Urinary bladder (tissue), 4 donors: ENCODE measurements around the gene ESPN. TPM values are rescaled to one million over a fixed set of nuclear protein-coding genes. Genes with fewer than 3 reads are reported as not detected.

Source experiments
- DNase-seq: peaks from one replicate; pipeline ENCODE4 v3.0.0-alpha.2; 2015; ENCODE audit errors: extremely low spot score
- H3K27ac ChIP-seq: one replicate; pipeline ENCODE4 v1.5.1; 2013; ENCODE audit warnings: low read depth, mild to moderate bottlenecking, moderate library complexity
- H3K36me3 ChIP-seq: one replicate; pipeline ENCODE4 v1.6.1; 2013; ENCODE audit warnings: mild to moderate bottlenecking, moderate library complexity; ENCODE audit not compliant: insufficient read depth
- H3K4me1 ChIP-seq: one replicate; pipeline ENCODE4 v1.6.1; 2013; ENCODE audit warnings: mild to moderate bottlenecking, moderate library complexity; ENCODE audit not compliant: insufficient read depth
- H3K4me3 ChIP-seq: one replicate; pipeline ENCODE4 v1.5.1; 2013; ENCODE audit warnings: low read depth, low read length
- WGBS: extraction: QIAGEN DNeasy Blood & Tissue Kit; methylation state at CpG from one replicate; pipeline ENCODE4 v1.1.7; 2013; 5-methylcytosine and 5-hydroxymethylcytosine counted together
- polyA plus RNA-seq: library from polyadenylated mRNA; stranded (reverse); fragments of 200-250 nt; gene quantifications from one replicate; pipeline ENCODE4 v1.2.3, GENCODE V29; 2013
- total RNA-seq: library from RNA; depleted of rRNA; stranded (reverse); fragments of >200 nt; gene quantifications from one replicate; pipeline ENCODE4 v1.2.3, GENCODE V29; 2014
- donor health status: healthy with polysubstance abuse.
- donor health status: healthy.

ESPN gene
- total and polyA plus RNA-seq, 2 donors, result 0.53 to 0.58 TPM

DNA sequence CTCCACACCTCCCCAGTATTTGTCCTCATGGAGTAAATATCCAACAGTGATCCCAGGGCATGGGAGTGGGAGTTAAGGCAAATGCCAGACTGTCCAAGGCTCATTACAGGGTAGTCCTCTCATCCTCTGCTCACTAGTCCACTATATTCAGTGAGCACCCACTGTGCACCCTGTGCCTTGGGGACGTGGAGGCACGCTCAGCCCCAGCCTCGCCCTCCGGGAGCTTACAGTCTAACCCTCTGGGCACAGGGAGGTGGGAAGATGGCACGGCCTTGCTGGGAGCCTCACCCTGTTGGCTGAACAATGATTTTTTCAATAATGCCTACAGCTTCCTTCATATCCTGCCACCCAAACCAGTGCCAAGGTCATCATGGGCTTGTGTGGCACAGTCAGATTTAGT lies 7.7 kb upstream of the ESPN start:
- WGBS, result 90% methylated on average over 5 of the region's 5 CpGs
- Histone ChIP-seq H3K27ac (no peak overlapping the region), H3K36me3 (no peaks in the 10 kb centered on the region), H3K4me3 (no peak overlapping the region), H3K4me1 (no peaks in the 10 kb centered on the region)
- no peak for DNase-seq

- Histone ChIP-seq H3K36me3 (no peaks in the 10 kb centered on the region), H3K4me1 (no peaks in the 10 kb centered on the region), H3K27ac (no peak overlapping the region), H3K4me3 (no peak overlapping the region)
- 62% methylated on average over 8 of the region's 8 CpGs for WGBS
- no peak for DNase-seq
These were observed 6.5 kb upstream of the ESPN start for GRCh38 chr1:6417961-6418667.

GRCh38 chr1:6418668-6419396 lies 5.7 kb upstream of the ESPN start:
- H3K27ac ChIP-seq, result no peak overlapping the region
- no peak for DNase-seq
- no peaks in the 10 kb centered on the region for H3K4me1 ChIP-seq
- 10% methylated on average over 69 of the region's 69 CpGs for WGBS
- H3K36me3 ChIP-seq, result no peaks in the 10 kb centered on the region
- peak overlapping the region; percentile 35 for H3K4me3 ChIP-seq

DNA sequence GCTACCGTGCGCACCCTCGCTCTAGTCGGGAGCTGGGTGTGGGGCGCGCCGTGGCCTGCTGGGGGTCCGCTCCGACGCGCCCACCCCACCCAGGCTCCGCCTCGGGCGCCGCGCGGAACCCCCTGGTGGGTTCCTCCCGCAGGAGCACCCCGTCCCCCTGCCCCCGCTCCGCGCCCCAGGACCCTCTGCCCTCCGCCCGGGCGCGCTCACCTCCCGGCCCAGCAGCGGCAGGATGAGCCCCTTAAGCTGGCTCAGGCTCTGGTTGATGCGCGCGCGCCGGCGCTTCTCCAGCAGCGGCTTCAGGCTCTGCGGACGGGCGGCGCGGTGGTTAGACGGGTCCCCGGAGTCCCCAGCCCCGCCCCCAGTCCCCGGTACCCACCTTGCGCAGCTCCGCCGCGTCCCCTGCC lies 5.2 kb upstream of the ESPN start:
- no peaks in the 10 kb centered on the region for H3K4me1 ChIP-seq
- no peak overlapping the region for H3K27ac ChIP-seq
- DNase-seq, result no peak
- WGBS, result 2% methylated on average over 48 of the region's 48 CpGs
- peak overlapping the region; percentile 35 for H3K4me3 ChIP-seq
- H3K36me3 ChIP-seq, result no peaks in the 10 kb centered on the region

DNA sequence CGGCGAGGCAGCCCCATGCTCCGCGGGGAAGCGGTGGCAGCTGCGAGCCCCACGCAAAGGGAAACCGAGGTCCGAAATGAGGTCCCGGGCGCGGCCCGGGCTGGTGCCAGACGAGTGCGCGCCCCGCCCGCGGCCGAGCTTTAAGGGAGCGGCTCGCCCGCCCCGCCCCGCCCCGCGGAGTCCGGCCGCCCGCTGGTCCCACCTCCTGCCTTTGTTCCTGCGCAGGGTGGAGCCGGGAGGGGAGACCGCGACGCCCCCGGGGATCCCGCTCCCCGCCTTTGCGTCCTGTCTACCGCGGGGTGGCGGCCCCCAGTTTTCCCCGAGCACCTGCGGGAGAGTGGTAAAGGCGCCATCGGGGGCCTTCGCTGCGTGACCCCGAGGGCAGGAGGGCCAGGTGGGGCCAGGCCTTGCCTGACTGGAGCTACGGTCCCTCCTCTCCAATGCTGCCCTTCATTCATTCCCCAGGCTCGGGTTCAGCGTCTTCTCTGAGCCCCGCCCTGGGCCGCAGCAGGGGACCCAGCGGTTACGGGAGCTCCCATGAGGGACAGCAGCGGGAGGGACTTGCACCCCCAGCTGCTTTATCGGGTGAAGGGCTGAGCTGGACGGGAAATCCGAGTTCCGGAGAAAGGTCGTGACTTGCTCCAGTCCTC lies 4.6 kb upstream of the ESPN start, which contains the start of gene HES2:
Gene HES2 (minus strand): TSS at position 116 of the 650 bp plus-strand sequence. CDS start 99 bp downstream, at position 17.
- Histone ChIP-seq H3K27ac (no peak within 1 kb of the TSS), H3K36me3 (no peaks in the 10 kb centered on the region), H3K4me3 (peak within 1 kb of the TSS; percentile 35), H3K4me1 (no peaks in the 10 kb centered on the region)
- no peak for DNase-seq
- under 1% methylated on average over 62 of the region's 62 CpGs for WGBS

- no peak for DNase-seq
- WGBS, result 4% methylated on average over 44 of the region's 44 CpGs
- H3K4me3 ChIP-seq, result no peak overlapping the region
- H3K4me1 ChIP-seq, result no peaks in the 10 kb centered on the region
- no peak overlapping the region for H3K27ac ChIP-seq
- no peaks in the 10 kb centered on the region for H3K36me3 ChIP-seq
These were observed 4.0 kb upstream of the ESPN start for GRCh38 chr1:6420454-6421042.

- no peak for DNase-seq
- Histone ChIP-seq H3K4me3 (no peak overlapping the region), H3K27ac (no peak overlapping the region), H3K4me1 (no peaks in the 10 kb centered on the region), H3K36me3 (no peaks in the 10 kb centered on the region)
- 50% methylated on average over 4 of the region's 4 CpGs for WGBS
These were observed 3.3 kb upstream of the ESPN start for GRCh38 chr1:6421266-6421665.

DNA sequence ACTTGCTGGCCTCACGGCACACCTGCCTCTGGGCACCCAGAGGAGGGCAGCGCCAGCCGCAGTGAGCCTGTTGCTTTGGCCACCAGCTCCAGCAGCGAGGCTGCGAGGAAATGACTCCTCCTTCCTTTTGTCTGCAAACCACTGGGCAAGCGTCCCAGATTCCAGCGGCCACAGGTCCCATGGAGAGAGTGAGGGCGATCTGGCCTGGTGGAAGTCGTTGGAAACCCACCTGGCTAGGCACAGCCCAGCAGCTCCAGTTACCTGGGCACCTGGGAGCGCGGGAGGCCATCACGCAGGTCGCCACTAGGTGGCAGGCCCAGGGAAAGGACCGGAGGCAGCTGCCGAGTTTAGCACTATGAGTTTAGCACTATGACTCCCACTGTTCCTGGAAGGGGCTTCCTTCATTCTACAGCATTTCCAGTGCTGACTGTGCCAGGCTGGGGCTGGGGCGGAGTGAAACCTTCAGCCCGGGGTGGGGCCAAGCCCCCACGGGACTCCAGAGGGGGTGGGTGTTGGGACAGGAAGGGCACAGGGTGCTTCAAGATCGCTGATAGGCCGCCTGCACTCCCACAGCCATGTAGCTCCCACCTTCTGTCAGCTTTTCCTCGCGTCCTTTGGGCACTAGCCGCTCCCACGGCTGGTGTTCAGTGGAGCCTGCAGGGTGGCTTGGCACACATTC lies 1.1 kb upstream of the ESPN start:
- no peak overlapping the region for H3K4me3 ChIP-seq
- no peak overlapping the region for H3K27ac ChIP-seq
- 10% methylated on average over 24 of the region's 24 CpGs for WGBS
- H3K4me1 ChIP-seq, result no peaks in the 10 kb centered on the region
- H3K36me3 ChIP-seq, result no peaks in the 10 kb centered on the region
- DNase-seq, result no peak

GRCh38 chr1:6424000-6424565 lies 493 bp upstream of the ESPN start:
- no peaks in the 10 kb centered on the region for H3K4me1 ChIP-seq
- no peak overlapping the region for H3K27ac ChIP-seq
- WGBS, result 6% methylated on average over 35 of the region's 35 CpGs
- no peaks in the 10 kb centered on the region for H3K36me3 ChIP-seq
- H3K4me3 ChIP-seq, result no peak overlapping the region
- no peak for DNase-seq

GRCh38 chr1:6425658-6426057 lies 1.1 kb downstream of the ESPN start:
- no peak overlapping the region for H3K27ac ChIP-seq
- WGBS, result 79% methylated on average over 6 of the region's 6 CpGs
- H3K4me3 ChIP-seq, result no peak overlapping the region
- no peaks in the 10 kb centered on the region for H3K4me1 ChIP-seq
- H3K36me3 ChIP-seq, result no peaks in the 10 kb centered on the region
- no peak for DNase-seq

- no peak overlapping the region for H3K27ac ChIP-seq
- no peak for DNase-seq
- no peaks in the 10 kb centered on the region for H3K36me3 ChIP-seq
- no peaks in the 10 kb centered on the region for H3K4me1 ChIP-seq
- WGBS, result 93% methylated on average over 9 of the region's 9 CpGs
- H3K4me3 ChIP-seq, result no peak overlapping the region
These were observed 1.8 kb downstream of the ESPN start for GRCh38 chr1:6426277-6426971.

DNA sequence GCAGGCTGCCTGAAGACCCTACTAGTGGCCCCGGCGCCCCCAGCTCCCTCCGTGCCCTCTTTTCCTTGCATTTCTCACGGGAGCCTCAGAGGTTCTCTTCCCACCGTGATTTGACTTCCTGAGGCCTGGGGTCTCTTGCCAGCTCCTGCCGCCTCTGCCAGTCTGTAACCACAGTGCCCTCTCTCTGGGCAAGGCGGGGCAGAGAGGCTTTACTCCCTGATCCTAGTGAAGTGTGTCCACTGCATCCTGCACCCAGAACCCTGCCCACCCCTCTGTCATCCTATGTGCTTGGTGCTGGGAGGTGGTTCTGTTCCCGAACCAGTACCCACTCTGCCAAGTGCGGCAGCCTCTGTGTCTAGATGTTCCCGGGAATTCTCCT lies 2.4 kb downstream of the ESPN start:
- Histone ChIP-seq H3K27ac (no peak overlapping the region), H3K4me3 (no peak overlapping the region), H3K4me1 (no peaks in the 10 kb centered on the region), H3K36me3 (no peaks in the 10 kb centered on the region)
- 89% methylated on average over 10 of the region's 10 CpGs for WGBS
- DNase-seq, result no peak
